GM23248 (cell line): ENCODE measurements around the gene HDAC9.

Source experiments
- EZH2 ChIP-seq: fragments of 200-600 bp; sonication (generic); IDR thresholded peaks from 2 replicates; pipeline ENCODE4 v1.6.1; 2018; ENCODE audit warnings: antibody characterized with exemption, mild to moderate bottlenecking; ENCODE audit not compliant: insufficient read depth, poor library complexity, severe bottlenecking
- EZH2phosphoT487 ChIP-seq: fragments of 200-600 bp; sonication (generic); IDR thresholded peaks from 2 replicates; pipeline ENCODE4 v1.6.1; 2018; ENCODE audit warnings: antibody characterized with exemption, moderate library complexity, mild to moderate bottlenecking, low read depth; ENCODE audit not compliant: insufficient read depth

GRCh38 chr7:18860221-18860620 lies 364.7 kb downstream of the HDAC9 start:
- TF ChIP-seq EZH2, result no peak
- no peak for TF ChIP-seq EZH2phosphoT487
